ENCODE measurements around the gene STK32C.
A peak's percentile ranks its signal among the peaks of the same experiment; 100 is the strongest.

The STK32C gene

DNA sequence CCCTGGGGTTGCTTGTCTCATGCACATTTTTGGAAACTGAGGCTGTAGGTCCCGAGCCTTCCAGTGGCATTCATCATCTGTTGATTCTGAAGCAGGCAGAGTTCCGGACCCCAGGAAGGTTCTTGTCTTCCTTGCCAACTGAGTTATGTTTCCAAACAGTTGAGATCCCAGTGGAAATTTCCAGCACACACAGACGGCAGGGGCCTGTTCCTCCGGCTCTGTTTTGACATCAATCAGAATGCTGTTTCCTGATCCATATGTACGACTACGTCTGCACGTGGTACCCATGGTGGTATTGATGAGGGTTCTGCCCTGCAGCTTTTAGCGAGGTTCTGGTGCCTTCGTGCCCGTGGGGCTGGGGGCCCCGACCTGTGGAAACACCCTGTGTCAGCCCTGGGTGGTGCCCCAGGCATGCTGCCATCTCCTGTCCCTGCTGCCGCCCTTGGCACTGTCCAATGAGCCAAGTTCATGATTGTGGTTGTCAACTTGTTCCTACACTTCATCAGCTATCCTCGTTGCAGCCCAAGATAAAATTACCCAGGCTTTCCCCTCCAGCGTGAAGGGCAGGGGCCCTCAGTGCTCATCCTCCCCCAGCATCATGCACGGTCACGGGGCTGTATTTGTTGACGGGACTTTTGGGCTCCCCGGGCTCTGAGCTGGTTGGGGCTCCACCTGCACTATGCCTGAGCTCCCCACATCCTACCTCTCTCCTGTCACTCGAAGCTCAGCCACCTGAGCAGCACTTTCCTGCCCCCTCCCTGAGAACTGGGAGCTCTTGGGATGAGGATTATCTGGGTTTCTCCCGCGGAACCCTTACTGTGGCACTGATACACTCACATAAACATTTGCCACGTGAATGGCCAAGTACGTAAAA lies 128.8 kb downstream of the STK32C start:
- DNase-seq: no peak

DNA sequence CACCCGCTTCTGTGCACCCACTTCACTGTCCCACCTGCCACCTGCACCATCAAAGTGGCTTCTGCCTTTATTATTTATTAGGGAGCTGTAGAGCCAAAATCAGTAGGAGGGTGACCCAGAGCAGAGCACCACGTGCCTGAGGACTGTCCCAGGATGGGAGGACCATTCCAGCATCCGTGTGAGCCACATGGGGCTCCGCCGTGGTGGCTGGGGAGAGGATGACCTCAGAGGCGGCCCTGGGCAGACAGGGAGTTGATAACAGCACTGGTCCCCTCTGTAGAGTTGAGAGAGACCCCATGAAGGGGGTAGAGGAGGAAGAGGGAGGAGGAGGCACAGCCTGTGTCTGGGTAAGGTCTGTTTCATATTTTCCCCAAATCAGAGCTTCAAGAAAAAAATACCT lies 129.7 kb downstream of the STK32C start:
- DNase-seq: no peak

DNA sequence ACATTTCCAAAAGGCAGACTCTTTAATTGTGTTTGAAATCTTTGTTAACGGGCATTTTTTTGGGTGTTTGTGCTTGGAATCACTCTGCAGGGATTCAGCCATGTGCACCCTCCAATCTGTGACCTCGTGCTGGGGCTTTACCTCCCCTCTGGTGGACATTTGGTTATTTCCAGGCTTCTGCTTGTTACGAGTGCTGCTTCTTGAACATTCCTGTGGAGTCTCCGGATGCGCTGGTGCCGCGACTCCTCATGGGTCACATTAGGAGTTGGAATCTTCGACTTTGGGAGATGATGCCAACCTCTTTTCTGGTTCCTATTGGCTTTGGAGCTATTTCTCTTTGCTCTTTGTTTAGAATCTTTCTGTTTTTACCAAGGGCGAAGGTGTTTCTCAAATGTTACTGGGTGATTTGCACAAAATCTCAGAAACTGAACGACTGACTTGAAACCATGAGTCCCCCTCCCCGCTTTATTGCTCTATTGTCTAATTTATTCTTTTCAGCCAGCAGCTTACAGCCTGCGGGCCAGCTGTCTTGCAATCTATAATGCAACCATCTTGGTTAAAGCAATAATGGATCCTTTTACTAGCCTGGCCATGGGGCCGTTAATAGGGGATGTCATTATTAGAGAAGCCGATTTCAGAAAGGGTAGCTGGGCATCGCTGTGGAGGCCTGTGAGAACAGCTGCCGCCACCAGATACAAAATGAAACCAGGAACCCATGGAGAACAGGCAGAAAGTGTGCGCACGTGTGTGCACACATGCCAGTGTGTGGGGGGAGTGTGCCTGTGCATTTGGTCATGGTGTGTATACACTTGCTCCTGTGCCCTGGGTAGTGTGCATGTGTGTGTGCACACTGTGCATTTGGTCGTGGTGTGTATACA lies 130.9 kb downstream of the STK32C start:
- no peak for DNase-seq

DNA sequence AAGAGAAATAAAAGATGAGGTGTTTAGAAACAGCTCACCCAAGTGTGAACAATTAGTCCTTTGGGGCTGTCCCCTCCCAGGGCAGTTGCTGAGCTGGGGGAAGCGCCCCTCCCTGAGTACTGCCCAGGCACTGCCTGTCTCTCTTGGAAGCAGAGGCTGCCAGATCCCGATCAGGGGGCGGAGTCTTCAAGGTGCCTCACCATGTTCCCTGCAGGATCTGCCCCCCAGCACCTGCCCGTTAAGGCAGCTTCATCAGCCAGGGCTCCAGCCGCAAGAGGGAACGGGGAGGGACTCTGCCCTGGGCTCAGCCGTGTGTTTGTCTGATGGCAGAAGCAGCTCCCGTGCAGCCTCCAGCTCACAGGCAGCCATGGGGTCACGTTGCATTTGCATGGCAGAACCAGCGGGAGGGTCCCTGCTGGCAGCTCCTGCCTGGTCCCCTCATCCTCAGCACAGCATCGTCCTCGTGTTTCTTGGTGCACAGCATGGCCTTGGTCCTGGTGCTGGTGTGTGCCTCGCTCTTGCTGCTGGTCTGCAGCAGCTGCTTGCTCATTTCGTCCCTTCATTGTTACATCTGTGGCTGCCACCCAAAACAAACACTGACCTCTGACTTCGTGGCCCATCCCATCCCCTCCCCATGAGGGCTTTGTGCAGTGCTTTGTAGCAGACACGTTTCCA lies 131.7 kb downstream of the STK32C start:
- no peak for DNase-seq

DNA sequence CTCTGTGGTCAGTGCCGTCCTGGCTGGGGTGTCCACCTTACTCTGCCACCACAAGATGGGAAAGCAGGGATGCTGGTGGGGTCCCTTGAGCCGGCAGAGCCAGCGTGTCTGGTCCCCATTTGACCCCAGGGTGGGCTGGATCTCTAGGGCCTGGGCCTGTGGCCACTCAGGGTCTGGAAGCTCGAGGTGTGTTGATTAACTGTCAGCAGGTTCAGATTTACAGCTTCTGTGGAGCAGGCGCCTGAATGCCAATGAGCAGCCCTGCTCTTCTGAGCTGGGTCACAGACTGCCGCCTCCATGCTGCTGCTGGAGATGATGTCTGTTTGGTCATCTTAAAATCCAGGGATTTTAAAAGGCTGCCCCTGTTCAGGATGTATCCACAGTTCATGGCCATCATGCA lies 132.3 kb downstream of the STK32C start:
- DNase-seq: no peak

DNA sequence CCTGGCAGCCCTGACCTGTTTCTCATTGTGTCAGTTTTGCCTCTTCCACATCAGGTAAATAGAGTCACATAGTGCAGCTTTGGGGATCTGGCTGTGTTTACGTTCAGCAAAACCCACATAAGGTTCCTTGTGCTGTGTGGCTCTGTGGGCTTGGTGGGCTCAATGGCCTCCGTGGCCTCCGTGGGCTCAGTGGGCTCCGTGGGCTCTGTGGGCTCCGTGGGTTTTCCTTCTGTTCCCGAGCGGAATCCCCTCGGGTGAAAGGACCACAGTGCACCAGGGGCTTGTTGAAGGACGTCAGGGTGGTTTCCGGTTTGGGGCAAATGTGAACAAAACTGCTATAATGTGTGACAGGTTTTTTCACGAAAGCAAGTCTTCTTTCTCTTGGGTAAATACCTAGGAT lies 133.5 kb downstream of the STK32C start:
- no peak for DNase-seq

DNA sequence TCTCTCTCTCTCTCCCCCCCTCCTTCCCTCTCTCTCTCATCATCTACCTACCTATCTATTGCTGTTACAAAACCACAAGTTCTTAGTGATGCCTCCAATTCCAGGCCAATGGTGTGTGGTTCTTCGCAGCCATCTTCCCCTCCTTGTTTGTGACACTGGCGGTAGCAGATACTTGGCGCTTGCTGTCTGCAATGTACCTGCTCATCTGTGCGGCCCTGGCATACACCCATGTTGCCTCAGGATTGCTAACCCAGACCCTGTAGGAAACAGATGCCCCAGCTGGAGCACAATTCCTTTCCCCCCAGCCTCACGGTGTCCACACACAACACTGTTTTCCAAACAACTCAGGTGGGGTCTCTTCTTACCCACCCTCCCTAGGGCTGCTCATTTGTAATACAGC lies 134.6 kb downstream of the STK32C start:
- DNase-seq: peak in 1 of 6 experiments; percentile 10

DNA sequence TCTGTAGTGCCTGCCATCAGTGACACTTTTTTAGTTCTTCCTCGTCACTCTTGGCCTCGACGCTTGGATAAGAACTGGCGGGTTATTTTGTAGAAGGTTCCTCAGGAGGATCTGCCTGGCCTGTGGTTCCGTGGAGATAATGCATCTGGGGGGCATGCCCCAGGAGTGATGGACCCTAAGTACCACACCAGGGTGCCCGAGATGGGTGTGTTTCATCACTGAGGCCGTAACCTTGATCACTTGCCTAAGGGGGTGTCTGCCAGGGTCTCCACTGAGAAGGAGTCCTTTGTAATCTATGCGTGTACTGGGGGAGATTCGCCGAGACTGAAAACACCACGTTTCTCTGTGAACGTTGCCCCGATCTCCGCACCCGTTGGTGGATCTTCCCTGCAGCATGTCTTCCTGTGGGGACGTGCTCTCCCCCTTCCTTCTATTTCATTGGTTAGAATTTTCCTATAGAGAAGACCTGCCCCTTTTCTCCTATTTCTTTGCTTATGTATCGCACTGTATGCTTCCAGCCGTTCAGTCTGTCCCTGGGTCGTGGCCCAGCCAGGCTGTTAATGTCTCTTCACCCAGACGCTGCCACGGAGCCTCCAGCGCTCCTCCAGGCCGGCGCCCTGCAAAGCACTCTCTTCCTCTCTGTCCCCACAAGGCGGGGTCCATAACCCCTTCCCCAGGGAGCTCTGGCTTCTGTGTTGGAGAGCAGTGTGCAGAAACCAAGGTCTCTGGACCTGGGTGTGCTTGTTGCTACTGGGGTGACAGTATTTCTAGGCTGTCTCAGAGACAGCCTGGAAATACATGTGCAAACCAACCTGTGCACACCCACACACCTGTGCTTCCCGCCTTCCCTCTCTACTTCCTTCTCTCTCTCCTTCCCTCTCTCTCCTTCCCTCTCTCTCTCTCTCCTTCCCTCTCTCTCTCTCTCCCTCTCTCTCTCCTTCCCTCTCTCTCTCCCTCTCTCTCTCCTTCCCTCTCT lies 135.4 kb downstream of the STK32C start:
- no peak for DNase-seq

DNA sequence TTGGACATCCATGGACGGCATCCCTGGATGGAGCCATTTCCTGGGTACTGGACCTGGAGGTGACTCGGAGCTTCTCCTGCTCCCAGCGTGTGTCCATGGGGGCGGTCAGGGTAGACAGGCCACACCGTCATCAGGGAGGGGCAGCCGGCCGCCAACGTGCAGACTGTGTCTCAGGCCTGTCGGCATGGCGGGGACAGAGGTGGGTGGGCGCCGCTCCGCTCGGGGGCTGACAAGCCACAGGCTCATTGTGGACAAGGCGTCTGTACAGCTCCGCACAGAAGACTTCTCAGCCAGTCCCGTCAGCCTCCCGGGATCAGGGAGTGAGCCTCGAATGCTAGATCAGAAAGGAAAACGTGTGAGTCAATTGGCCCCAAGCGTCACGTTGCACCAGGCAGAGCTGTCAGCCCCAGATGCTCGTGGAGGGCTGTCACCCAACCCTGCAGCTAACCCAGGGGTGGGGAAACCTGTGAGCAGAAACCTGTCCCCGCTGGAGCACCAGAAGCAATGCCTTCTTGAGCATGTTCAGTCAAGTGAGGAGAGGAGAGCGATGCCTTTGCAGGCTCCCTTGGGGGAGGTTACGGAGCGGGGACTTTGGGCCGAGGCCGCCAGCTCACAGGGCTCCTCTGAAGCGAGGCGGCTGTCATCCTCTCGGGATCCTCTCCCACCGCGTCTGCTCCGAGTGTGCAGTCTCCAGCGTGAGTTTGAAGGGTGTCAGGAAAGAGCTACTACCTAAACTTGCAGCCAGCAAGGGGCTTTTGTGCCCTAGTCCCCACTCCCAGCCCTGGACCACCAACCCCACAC lies 137.0 kb downstream of the STK32C start:
- DNase-seq: no peak

DNA sequence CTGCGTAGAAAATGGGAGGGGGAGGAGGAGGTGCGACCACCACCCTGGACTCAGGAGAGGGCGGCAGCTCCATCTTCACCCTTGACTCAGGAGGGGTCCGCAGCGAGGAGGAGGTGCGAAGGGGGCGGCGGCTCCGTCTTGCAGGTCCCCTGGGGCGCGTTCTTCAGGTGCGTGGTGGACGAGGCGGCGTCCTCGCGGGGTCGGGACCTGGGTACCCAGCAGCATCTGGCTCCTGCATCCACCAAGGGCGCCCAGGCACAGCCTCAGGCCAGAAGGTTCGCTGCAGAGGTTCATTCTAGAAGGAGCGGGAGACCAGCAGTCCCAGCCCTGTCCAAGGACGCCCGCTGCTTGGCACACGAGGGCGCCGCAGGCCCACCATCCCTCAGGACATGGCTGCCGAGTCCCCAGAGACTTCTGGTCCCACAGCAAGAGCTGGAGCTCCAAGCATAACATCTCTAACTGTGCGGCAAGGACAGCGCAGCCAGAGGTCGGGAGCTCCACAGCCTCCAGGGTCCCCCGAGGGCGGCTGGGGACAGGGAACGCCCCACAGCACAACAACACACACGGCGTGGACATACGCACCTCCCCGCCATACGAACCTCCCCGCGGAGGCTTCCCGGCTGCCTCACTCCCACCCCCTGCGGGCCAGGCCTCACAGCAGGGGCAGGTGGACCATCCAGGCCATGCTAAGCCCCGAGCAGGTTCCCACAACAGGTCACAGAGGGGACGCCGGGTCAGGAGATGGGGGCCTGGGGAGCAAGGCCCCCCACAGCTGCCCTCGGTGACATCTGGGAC lies 137.8 kb downstream of the STK32C start:
- DNase-seq: no peak

DNA sequence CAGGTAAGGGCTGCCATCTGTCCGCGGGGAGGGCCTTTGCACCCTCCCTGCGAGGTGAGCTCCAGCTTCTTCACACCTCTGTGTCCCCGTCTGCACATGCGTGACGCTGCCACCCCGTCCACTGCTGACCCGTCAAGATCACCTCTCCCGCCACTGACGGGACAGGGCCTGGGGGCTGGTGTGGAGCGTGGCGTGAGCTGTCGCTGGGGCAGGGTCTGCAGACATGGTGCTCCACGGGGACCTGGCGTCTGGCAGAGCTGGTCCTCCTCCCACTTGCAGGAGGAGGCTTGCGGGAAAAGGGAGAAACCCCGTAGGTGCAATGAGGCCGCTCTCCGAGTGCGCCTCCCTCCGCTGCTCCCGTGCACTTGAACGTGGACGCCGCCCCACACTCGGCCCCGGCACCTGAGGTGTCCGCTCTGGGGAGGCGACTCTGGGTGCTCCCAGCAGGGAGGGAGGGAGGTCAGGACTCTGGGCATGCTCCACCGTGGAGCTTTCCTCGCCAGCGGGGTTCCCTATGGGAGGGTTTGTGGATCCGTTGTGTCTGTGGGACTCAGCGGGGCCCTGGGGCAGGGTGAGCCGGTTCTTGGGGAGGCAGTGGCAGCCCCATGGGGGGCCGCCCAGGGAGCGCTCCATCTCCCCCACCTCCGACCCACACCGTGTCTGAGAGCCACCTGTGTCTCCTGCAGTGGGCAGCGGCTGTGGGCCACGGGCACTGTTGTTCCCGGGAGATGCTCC lies 138.6 kb downstream of the STK32C start:
- DNase-seq: no peak

DNA sequence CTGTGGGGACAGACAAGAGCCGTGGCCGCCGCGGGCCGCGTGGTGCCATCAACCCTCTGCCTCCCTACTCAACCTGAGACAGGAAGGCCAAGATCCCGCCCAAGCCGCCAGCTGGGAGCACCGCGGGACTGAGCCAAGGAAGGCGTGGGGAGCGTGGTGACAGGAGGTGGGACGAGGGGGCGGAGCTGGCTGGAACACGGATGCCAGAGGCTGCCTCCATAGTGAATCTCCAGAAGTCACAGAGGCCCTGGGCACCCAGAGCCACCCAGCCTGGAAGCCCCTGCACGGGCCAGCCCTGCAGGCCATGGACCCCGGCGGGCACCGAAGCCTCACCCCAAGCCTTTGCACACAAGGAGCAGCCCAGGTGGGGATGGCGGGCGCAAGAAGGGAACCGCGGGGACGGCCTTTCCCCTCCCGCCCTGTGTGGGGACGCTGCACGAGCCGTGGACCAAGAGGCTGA lies 139.1 kb downstream of the STK32C start:
- no peak for DNase-seq

DNA sequence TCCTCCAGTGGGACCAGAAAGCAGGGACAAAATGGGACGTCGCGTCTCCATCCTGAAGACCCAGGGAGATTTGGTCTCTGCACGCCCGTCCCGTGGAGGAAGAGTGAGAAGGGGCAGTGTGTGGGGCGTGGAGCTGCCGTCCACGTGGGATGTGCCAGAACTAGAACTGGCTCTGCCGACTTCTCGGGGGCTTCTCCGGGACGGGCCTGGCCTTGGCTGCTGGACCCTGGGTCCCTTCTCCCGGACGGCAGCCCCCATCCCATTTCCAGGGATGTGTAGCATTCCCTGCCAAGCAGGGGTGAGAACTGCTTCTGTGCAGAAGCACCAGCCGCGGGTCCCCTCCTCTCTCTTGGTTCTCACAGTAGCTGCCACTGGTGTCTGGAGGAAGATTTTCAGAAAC lies 139.8 kb downstream of the STK32C start:
- no peak for DNase-seq

DNA sequence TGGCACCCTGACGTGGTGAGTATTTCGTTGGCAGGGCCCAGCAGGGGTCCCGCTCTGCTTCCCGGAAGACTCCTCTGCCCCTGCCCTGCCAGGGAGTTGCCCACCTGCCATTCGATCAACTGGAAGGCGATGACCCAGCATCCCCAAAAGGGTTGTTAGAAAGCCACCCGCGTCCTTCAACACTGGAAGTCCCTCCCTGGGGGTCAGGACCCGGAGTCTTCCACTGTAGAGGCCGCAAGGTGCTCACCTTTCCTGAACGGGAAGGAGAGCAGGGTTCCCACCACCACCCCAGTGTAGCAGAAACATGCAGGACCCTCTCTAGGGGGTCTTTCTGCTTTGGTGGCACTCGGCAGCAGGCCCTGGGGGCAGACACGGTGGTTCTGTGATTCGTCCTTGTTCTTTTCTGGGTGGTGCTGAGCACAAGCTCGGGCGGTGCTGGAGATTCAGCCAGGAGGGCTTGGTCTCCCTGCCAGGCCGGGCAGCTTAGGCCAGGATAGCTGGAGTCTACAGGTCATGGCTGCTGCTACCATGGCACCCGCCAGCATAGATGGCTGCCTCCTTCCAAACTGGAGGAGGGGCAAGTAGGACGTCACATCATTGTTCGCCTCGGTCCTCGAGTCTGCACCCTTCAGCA lies 140.6 kb downstream of the STK32C start:
- no peak for DNase-seq

DNA sequence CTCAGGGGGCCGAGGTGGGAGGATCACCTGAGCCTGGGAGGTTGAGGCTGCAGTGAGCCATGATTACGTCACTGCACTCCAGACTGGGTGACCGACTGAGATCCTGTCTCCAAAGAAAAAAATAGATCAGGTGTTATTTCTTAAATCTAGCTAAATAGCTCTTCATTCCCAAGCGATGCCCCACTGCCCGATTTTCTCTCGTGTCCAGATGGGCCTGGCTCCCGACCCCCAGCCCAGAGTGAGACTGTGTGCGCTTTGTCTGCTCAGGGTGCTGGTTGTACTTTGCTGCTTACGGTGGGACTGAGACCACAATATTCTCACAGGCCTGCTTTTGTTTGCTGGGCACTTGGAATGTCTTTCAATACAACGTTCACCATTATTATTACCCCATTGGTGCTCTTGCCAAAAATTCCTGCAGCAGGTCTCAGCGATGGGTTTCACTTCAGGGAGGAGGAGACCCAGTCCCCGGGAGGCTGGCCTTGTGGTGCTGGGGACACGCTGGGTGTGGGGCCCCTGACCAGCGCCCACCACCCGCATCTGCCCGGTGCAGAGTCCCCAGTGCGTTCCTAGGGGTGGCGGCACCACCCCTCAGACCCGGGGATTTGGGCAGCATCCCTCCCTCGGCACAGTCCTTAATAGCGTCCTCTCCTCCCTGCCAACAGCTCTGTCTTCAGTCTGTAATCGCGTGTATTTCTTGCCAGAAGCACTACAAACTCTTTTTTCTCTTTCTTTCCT lies 141.4 kb downstream of the STK32C start:
- DNase-seq: no peak

DNA sequence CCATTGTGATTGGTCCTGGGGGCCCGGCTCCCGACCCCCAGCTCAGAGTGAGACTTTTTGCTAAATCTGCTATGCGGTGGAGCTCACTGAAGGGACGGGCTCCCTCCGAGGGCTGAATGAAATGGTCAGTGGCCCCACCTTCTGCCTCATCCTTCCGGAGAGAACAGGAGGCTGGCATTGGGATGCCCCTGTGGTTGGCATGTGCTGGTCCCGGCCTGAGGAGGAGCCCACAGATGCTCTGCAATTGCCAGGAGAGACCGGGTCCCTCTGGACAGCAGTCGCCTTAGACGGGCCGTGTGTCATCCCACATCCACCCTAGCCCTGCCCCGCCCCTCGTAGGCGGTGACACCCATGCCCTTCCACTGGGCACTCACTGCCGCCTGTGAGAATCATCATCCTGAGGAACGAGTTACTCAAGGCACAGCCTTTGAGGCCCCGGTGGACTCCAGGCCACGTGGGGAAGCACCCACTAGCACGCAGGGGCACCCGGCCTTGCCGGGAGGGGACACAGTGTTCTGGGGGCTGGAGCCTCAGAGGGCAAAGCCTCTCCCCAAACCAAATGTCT lies 142.3 kb downstream of the STK32C start:
- no peak for DNase-seq

DNA sequence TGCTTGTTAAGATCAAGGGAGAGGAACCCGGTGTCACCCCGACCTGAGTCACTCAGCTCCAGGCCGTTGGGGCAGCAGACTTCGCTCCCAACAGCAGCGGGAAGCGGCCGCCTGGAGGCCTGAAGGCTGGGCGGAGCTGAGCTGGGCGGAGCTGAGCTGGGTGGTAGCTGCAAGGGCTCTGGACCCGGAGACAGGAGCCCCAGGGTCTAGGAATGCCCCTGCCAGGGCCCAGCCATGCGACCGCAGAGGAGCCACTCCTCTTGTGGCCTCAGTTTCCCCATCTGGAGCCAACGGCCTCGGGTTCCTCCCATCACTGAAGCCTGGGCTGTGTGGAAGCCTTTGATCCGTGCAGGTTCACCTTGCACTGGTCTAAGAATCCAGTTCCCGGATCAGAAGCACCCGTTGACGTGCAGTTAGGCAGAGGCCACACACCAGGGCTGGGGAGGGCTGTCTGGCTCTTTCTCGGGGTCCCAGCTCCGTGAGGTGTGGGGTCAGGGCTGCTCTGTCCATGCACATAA lies 142.9 kb downstream of the STK32C start:
- no peak for DNase-seq

Measured in stimulated activated naive CD4-positive, alpha-beta T cell (primary cell).